ENCODE measurements around the gene NTS.

- TF ChIP-seq CTCF (conservative IDR thresholded peaks at IDR 0.05; ENCODE audit: low read depth, low read length) (no peak), POLR2A (IDR thresholded peaks at IDR 0.05; ENCODE audit: low read depth, low read length) (no peak), CHD1 (IDR thresholded peaks at IDR 0.05; ENCODE audit: low read depth, low read length) (no peak), RAD21 (IDR thresholded peaks at IDR 0.05; ENCODE audit: low read length) (no peak), CEBPB (IDR thresholded peaks at IDR 0.05; ENCODE audit: low read depth, low read length) (no peak), RFX5 (IDR thresholded peaks at IDR 0.05; ENCODE audit: low read depth, low read length) (no peak), SMC3 (IDR thresholded peaks at IDR 0.05; ENCODE audit: low read depth, low read length) (no peak)
Measured at GRCh38 chr12:85829391-85829790, 44.7 kb upstream of the NTS start.

Measured in IMR-90 (cell line).